GM19463 (cell line): Measurements from ENCODE around the gene RHO.
"Not testable (repeated sequence)": the region's sequence is repeated elsewhere in the genome, so short reads cannot be mapped to it uniquely, and the experiment has no call there.

Experiments
- ATAC-seq: cut with Tn5 transposase; IDR thresholded peaks from one replicate; pipeline ENCODE4 v1.9.1; 2021; ENCODE audit warnings: mild to moderate bottlenecking, moderate library complexity; ENCODE audit not compliant: unreplicated experiment

The RHO gene

GRCh38 chr3:129528589-129529100, at the start of gene RHO:
Gene RHO (plus strand): TSS chr3:129528639. CDS start chr3:129528734, 95 bp downstream.
- no peak for ATAC-seq

DNA sequence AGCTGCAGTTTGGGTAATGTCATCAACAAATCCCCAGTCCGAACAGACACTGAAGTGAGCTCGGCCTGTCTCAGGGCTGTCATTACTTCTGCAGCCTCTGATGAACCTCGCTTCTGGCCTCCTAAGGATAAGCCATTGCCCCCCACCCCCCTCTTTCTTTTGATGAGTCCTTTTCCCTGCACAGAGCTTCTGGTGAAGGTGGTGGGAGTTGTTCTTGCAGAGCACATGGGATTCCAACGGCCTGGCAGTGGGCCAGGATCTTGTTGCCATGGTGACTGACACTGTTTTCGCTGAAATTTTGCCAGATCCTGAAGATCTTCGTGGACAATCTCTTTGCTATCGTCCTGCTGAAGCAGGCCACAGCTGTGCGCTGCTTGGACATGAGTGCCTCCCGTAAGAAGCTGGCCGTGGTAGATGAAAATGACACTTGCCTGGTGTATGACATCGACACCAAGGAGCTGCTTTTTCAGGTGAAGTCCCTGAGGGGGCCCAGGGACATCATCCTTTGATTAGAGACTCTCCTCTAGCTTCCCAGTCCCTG, 47.1 kb upstream of the RHO start:
- ATAC-seq, result not testable (repeated sequence)

DNA sequence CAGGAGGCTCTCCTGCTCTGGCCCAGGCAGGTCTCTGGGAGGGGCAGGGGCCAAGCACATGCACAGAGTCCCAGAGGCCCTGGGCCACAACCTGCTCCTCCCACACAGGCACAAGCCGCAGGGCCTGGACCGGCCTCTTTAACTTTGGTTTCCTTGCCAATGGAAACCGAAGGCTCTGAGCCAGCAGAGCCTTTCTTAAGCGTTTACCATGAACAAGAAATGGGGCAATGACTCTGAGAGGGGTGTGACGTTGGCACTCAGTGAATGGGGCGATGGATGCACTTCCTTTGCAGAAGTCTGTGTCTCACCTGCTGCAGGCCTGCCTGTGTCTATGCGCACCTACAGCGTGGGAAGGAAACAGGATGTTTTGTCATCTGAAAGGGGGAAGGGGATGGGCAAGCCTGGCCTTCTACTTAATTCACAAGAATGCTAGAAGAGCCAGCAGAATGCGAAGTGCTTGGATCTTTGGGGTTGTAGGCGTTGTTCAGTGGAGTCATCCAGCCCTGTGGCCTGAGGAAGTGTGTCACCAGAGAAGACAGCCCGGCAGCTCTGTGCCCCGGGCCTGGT, 46.6 kb upstream of the RHO start:
- ATAC-seq, result no peak

GRCh38 chr3:129482721-129483120, 45.7 kb upstream of the RHO start:
- ATAC-seq, result no peak

GRCh38 chr3:129483870-129484269, 44.6 kb upstream of the RHO start:
- ATAC-seq, result no peak

- ATAC-seq, result not testable (repeated sequence)
Measured at GRCh38 chr3:129485146-129485545, 43.3 kb upstream of the RHO start.

GRCh38 chr3:129485721-129486663, 42.4 kb upstream of the RHO start:
- ATAC-seq, result no peak

DNA sequence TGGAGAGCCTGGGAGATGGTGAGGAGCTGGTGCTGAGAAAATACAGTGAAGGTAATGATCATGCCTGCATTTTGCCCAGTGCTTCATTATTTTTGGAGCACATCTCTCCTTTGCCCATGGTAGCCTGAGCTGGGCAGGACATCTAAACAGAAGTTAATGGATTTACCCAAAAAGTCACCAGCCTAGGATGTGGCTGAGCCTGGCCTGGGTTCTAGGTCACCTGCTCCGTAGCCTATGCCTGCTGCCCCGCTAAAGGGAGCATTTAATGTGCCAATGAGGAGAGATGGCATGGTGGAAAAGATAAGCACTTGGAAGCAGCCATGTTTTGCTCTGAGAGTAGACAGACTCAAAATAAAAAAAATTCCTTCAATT, 41.8 kb upstream of the RHO start:
- no peak for ATAC-seq

DNA sequence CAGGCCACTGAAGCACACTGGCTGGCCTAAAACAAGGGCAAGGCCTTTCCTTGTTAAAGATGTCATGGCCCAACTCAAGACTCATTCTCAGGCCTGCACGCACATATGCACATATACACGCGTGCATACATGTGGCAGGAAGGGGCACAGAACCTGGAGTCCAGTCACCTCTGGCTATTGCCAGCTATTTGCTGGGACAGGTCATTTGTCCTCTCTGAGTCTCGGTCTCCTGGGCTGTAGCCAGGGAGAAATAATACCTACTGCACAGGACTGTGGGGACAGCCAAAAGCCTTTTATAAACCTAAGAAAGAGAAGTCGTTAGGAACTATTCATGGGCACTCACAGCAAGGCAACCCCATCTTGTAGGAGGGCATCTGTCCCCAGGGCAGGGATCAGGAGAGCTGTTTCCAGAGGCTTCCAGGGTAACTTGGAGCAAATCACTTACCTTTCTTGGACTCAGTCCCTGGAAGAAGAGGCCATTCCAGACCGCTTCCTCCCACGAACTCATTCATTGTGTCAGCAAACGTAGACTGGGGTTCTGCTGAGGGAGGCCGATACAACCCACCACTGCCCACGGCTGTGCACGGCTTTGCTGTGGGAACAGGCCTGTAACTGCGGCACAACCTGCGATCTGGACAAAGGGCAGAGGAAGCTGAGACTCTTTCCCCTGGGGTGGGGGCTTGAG, 41.1 kb upstream of the RHO start:
- ATAC-seq, result no peak

DNA sequence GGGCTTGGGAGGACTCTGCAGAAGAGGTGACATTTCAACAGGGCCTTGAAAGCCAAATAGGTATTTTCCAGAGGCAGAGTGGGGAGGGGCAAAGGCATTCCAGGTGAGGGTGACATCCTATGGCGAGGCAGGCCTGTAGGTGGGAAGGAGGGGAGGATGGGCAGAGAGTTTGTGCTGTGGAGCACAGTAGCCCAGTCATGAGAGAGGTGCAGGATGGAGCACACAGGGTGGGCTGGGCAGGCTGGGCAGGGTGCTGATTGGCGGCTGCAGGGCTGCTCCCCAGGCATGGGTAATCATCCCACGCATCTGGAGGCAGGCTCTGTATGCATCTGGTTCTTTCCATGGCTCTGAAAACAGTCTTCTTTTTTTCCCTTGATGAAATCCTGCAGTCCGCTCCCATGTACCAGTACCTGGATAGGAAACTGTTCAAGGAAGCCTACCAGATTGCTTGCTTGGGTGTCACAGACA, 40.5 kb upstream of the RHO start:
- ATAC-seq, result not testable (repeated sequence)

GRCh38 chr3:129489258-129489657, 39.2 kb upstream of the RHO start:
- ATAC-seq, result not testable (repeated sequence)

- peak; percentile 88 for ATAC-seq
Measured at GRCh38 chr3:129490273-129490675, 38.2 kb upstream of the RHO start.

- not testable (repeated sequence) for ATAC-seq
Measured at GRCh38 chr3:129491077-129491476, 37.4 kb upstream of the RHO start.

DNA sequence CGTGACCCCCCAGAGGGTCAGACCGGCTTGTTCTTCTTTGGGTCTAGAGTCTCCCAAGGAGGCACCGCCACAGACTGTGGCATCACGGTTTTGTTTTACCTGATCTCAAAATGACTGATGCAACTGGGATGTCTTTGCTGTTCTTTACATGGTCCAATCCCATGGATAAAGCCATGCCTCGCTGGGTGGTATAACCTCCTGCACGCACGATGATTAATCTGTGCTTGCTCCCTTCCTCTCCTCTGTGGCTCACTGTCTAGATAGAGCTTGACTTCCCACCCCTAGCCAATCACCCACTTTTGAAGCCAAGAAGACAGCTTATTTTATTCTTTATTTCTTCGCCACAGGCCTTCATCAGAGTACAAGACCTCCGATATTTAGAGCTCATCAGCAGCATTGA, 36.6 kb upstream of the RHO start:
- no peak for ATAC-seq

GRCh38 chr3:129492691-129493090, 35.7 kb upstream of the RHO start:
- no peak for ATAC-seq

DNA sequence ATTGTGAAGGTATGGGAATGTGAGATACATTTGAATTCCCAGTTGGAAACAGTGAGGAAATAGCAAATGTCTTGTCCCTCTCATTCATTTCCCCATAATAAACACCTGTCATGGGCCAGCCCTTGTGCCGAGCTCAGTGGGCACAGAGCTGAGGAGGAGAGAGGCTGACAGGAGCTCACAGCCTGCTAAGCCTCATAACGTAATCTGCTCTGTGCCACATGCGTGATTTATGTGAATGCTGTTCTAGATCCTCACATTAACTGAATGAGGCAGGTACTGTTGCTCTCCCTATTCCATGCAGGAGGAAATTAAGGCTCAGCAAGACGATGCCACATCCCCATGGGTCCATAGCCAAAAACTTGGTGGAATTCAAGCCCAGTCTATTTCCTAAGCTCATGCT, 35.2 kb upstream of the RHO start:
- ATAC-seq, result no peak

- ATAC-seq, result not testable (repeated sequence)
Measured at GRCh38 chr3:129494499-129494898, 33.9 kb upstream of the RHO start.

GRCh38 chr3:129495006-129495639, 33.3 kb upstream of the RHO start:
- not testable (repeated sequence) for ATAC-seq

DNA sequence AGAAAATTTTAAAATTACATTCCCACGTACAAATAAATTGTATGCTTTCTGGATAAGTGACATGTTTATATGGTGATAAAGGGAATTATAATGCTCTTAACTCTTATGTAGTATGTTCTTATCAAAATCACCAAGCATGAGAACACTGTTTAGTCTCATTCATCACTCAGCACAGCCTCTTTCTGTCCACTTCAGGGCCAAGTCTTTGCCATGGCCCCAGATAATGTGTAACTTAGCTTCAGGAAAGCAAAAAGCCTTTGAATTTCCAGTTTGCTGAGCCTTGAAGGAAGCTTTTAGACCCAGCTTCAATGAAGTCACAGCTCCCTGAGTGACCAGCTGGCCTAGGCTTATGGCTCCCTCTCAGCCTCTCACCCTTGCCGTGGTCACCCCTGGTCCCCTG, 30.6 kb upstream of the RHO start:
- ATAC-seq, result not testable (repeated sequence)
